SK-MEL-5 (cell line): ENCODE measurements around the gene SREBF2. TPM values are rescaled to one million over a fixed set of nuclear protein-coding genes. Genes with fewer than 3 reads are reported as not detected.

Source experiments
- DNase-seq: peaks from one replicate; pipeline ENCODE4 v3.0.0-alpha.2; 2016; ENCODE audit warnings: low read depth, low spot score
- in situ Hi-C: cut with HindIII; loops from 2 replicates; pipeline ENCODE4 v1.10.0; 2016; ENCODE audit warnings: low sequenced_read_pairs, high pct_unique_total_duplicates, low pct_unique_long_range_greater_than_20kb
- total RNA-seq: library from RNA; depleted of rRNA; stranded (reverse); fragments of >200 nt; shearing (Covaris generic); gene quantifications from 2 replicates; pipeline ENCODE4 v1.2.3, GENCODE V29; 2014

SREBF2 gene
- total RNA-seq, 1 experiment from 2014 or later: 61.7 TPM

DNA sequence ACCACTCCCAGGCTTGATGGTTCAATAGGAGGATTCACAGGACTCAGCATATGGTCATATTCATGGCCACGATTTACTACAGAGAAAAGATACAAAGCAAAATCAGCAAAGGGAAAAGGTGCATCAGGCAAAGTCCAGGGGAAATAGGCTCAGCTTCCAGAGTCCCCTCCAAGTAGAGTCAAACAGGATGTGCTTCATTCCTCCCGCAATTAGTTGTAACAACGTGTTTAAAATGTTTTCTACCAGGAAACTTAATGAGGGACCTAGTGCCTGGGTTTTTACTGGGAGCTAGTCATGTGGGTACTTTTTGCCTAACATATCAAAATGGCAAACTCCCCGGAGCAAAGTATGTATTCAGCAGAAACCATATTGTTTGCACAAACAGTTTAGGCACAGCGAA lies 14.9 kb upstream of the SREBF2 start:
- in situ Hi-C loops: no loop called here
- DNase-seq: no peak

DNA sequence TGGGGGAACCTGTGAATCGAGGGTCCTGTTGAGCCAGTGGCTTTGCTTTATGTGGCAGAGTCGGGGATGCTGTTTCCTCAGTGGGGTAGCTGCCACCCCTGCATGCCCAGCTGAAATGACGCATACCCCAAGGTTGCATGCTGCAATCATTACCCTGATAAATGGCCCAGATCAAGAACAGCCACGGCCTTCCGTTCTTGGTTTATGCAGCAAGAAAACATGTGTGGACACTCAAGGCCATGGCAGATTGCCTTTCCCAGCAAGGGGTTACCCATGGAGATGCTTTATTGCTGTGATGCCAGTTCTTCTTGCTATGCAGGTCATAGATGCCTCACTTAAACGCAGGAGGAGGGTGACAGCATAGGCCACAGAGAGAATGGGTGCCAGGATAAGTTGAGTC lies 14.3 kb upstream of the SREBF2 start:
- in situ Hi-C loops: no loop called here
- DNase-seq: no peak

DNA sequence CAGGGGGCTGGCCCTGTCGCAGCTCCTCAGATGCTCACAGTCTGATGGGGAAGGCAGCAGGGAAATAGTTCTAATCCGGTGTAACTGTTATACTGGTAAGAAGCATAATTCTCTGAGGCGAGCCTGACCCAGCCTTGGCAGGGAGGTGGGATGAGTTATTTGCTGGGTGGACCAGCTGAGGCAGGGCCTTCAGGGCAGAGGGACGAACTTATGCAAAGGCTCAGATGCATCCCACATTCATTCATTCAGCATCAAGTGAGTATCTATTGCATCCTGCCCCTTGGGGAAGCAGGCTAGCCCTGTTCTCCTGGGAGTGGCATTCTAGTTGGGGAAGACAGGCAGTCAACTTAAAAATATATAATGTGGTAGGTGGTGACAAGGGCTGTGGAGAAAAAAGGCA lies 13.6 kb upstream of the SREBF2 start:
- in situ Hi-C loops: no loop called here
- DNase-seq: no peak

DNA sequence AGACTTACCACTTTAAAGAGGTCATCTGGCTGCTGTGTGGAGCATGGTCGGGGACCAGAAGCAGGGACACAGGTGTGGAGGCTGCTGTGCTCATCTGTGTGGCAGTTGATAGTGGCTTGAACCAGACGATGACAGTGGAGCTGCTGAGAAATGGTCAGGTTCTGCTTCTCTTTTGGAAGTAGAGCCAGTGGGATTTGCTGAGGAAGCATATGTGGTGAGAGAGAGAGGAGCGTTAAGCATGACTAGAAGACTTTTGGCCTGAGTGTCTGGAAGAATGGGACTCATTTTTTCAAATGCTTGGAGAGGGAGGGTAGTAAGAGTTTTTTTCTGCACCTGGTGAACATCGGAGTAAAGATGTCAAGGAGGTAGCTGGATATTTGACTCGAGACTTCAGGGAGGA lies 12.5 kb upstream of the SREBF2 start:
- in situ Hi-C loops: no loop called here

DNA sequence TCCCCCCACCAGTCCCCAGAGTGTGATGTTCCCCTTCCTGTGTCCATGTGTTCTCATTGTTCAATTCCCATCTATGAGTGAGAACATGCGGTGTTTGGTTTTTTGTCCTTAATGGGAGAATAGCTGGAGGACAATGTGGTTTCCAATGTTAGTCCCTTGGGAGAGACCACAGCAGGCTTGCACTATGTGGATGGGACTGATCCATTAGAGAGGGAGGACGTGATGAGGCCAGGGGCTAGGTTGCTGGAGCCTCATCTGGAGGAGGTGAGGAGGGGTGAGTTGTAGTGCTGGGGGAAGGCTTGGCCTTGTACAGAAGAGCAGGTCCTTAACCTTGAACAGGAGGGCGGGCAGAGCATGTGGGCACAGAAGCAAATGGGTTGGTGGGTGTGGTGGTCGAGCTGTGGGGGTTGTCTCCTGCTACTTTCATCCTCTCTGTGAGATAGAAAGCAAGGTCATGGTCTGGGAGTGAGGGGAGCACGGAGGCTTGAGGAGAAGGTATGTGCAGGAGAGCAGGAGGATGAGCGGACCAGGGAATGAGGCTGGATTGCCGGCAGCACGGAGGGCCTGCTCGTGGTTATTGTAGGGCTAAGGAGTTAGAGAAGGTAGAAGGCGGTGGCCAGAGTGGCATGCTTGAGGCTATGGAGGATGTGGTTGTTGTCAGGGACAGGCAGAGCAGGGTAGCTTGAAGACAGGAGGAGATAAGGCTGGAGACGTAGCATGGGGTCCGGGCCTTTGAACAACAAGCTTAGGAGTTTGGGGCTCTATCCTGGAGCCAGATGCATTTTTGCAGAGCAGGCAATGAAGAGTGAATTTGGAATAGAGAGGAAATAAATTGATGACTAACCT lies 11.2 kb upstream of the SREBF2 start:
- DNase-seq: no peak
- in situ Hi-C loops: no loop called here

More for the DNA sequence above, 12.5 kb upstream of the SREBF2 start:
- DNase-seq: no peak

DNA sequence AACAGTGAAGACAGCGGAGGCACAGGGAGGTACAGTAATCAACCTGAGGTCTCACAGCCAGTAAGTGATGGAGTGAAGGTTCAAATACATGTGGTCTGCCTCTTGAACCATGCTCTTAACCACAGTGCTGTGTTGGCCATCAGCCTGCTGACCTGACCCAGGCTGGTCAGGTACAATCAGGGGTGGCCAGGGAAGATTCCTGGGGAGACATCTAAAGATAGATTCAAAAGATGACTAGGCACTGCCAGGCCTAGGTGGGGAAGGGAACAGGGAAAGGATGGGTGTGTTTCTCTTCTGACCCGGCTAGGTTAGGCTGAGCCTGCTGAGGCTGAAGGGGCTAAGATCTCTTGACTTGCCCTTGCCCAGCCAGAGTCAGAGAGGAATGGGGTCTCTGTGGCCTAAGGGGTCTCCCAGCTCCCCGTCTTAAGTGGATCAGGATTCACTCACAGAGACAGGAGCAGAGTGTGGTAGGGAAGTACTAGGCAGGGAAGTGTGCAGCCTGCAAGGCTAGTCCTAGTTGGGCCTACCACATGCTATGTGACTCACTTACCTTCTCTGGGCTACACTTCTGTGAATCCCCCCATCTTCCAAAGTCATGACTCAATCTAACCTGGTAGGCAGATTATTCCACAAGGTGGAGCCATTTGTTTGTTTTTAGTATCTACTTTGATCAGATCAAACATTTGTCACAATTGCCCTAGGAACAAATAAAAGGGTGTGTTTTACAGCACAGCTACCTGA lies 10.4 kb upstream of the SREBF2 start:
- in situ Hi-C loops: no loop called here
- DNase-seq: peak; percentile 76

DNA sequence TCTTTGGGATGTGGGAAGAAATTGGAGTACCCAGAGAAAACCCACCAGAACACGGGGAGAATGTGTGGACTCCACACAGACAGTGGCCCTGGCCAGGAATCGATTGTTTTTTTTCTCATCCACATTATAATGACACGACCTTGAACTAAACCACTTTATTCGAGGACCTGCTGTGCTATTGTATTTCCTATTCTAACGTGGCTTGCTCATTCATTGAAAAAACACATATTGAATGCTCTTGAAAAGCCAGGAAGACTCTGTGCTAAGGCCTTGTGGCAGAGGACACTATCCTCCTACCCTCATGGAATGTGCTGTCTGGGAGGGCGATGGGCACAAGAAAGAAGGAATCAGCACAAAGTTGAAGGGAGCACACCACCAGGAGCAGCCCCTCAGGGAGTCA lies 9.1 kb upstream of the SREBF2 start:
- no peak for DNase-seq
- in situ Hi-C loops: no loop called here

DNA sequence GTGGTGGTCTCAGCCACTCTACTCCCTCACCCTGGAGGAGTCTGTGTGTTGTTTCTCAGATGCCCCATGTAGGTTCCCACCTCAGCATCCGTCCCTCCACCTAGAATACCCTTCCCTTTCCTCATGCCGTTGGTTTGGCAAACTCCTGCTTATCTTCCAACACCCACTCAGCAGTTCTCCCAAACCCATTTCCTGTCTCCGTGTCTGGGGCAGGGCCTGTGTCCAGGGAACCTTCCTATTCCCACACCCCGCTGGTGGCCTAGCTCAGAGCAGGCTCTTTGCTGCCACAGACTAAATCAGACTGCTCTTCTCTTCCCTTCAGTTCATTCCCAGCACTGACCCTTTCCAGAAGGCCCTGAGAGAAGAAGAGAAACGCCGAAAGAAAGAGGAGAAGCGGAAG lies 7.5 kb upstream of the SREBF2 start:
- DNase-seq: no peak

DNA sequence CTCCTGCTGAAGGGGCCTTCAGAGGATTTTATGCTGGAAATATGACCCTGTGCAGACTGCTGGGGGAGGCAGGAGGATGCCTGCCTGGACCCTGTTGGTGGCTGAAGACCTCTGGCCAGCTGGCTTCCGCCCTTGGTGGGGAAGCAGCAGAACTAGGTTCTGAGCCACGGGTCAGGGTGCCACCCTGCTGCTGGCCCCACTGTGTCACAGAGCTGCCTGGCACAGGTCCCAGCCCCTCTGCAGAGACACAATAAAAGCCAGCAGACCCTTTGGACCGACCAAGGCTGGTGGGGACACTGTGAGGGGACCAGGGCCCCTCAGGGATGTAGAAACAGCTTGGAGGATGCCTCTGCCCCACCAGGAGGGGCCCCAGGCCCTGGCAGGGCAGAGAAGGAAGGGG lies 6.9 kb upstream of the SREBF2 start:
- no peak for DNase-seq
- in situ Hi-C loops: no loop called here

More for the DNA sequence above, 7.5 kb upstream of the SREBF2 start:
- in situ Hi-C loops: no loop called here

DNA sequence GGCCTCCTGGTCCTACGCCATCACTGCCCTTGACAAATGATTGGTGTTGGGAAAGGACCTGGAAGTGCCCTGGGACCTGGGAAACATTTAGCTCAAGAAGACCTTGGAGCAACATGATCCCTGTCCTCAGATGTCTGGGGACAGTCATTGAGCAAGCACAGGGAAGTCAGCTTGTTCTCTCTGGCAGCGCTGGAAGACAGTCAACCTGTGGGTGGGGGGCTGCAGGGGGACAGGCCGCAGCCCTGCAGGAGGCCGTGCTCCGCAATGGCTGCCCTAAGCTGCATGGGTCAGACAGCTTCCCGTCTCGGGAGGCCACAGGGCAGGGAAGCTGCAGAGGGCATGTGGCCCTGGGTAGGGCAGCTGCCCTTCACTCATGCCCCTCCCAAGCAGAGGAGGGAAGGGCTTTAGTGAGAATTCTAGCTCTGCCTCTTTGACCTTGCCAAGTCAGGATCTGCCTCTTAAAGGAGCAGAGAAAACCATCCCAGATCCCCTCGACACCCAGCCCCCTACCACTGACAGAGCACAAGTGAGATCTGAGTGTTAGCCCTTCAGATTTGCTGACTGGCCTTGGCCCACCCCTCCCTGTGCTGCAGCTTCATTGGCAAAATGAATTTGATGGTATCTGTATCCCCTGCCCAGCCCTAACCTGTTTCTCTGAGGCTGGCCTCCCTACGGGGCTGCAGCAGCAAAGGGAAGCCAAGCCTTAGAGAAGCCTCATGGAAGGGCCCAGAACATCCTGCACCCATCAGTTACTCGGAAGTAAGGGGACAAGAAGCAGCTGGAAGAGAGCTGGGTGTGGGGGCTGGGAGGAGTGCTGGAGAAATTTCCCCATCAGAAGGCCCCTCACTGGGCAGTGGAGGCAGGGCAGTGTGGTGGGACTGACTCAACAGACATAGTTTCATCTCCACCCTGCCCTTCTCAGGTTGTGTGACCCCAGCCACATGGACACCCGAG lies 6.2 kb upstream of the SREBF2 start:
- in situ Hi-C loops: no loop called here

DNA sequence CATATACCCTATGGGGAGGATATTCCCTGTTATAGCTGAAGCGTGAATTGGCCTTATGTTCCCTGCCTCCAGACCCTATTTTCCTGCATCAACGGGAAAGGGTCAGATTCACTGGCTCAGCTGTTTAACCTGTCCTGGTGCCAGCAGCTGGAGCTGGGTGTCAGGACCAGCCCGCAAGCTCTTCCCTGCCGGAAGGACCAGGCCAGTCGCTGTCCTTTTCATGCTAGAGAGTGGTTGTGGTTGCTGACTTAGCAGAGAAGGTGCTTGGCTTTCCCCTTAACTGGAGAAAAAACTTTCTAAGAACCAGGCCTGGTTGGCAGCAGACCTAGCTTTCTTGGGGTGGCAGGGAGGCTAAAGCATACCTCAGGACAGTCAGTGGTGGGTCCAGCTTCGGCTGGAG lies 5.2 kb upstream of the SREBF2 start:
- in situ Hi-C loops: no loop called here
- DNase-seq: no peak

More for the DNA sequence above, 6.2 kb upstream of the SREBF2 start:
- no peak for DNase-seq

DNA sequence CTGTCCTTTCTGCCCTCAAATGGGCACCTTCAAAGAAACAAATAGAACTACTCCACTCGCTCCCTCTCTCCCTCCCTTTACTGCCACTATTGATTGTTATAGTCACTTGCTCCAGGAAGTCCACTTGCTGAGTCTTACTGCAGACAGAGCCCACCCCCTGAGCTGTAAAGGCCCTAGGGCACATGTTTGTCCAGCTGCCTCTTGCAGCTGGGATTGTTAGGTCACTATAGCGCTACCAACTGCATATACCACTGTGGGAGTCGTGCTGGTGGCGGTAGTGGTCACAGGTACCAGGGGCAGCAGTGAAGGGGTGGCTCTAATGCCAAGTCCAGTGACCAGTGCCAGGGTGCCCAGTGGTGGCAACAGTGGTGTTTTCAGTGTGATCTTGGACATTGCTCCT lies 4.4 kb upstream of the SREBF2 start:
- DNase-seq: no peak
- in situ Hi-C loops: no loop called here

DNA sequence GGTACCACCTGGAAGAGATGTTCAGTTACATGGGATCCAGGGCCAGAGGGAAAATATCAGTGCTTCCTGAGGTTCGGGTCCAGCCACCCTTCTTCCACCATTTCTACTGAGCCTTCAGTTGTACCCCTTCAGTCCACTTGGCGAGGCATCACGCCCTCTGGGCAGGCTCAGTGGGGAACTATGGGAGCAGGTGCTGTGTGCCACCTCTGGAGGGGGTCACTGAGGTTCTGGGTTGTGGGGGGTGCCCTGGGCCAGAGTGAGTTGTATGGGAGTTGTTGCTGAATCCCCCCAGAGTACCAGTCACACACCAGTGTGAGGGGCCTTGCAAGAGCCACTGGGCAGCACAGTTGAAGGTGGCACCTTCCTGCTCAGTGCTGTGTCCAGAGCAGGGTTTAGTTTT lies 2.7 kb upstream of the SREBF2 start:
- in situ Hi-C loops: no loop called here
- no peak for DNase-seq

DNA sequence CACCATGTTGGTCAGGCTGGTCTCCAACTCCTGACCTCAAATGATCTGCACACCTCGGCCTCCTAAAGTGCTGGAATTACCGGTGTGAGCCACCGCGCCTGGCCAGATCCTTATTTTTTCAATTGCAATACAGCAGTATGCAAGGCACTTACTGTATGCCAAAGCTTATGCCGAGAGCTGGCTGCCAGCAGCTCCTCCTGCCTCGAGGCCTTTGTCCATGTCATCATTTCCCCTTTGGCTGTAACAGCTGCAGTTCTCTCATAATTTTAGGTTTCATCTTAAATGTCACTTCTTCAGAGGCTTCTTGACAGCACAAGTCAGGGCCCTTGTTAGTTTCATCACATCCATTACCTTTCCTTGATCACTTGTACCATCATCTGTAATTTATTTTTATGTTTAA lies 1.5 kb upstream of the SREBF2 start:
- in situ Hi-C loops: no loop called here
- no peak for DNase-seq

DNA sequence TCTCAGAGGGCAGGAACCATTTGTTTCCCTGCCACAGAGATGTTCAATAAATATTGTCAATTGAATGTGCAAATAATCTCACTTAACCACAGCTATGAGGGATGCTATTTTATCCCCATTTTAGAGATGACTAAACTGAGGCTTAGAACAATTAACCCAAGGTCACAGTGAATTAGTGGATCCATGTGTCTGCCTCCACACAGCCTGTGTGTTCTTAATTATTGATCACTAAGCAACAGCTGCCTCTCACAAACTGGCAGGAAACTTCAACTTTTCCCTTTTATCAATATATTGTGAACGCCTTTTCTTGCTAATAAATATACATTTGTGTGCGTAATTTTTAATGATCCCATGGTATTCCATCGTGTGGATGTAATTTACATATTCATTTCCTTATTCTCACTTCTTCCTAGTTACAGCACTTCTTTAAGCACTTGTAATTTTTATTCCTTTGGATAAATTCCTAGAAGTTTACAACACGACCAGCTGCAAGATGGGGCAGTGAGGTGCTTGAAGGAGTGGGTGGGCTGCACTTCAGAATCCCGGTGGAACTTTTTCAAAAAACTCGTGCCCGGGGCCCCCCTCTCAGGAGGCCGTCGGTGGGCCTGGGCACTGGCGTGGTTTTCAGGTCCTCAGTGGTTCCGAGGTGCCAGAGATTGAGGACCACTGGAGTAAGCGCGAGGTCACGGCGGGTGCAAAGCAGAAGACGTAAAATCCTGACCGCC lies 915 bp upstream of the SREBF2 start:
- no peak for DNase-seq
- in situ Hi-C loops: no loop called here

DNA sequence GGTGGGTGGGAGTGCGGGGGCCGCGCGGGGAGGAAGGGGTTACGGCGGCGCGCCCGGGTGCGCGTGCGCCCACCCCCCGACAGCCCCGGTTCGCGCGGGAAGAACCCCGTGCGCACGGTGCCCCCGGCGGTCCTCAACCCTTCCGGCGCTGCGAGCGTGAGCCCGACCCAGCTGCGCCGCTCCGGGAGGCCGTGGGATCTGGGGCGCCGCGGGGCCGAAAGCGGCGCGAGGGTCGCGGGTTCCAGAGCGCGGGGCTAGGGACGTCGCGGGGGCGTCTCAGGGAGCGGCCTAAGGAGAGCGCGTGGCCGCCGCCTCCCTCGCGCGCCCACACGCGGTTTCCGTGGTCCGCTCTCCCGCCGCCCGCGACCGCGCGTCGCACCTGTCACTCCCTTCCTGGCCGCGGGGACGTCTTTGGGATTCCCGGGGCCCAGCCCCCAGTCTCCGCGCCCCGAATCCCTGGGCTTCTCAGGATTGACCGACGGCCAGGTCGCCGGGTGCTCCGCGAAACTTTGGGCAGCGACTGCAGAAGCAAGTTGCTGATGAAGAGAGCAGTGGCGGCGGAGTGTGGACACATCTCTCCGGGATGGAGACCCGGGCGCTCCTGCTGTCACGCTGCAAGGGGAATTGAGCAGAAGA lies 582 bp downstream of the SREBF2 start:
- DNase-seq: peak; percentile 16
- in situ Hi-C loops: no loop called here
